ENCODE data around the gene GALNT10. TPM values are rescaled to one million over a fixed set of nuclear protein-coding genes. Genes with fewer than 3 reads are reported as not detected.
A peak's percentile ranks its signal among the peaks of the same experiment; 100 is the strongest.

The GALNT10 gene
- total RNA-seq, 4 donors from 2014 or later, result 11.6 to 16.3 (median 14.8) TPM

- TF ChIP-seq CTCF (IDR thresholded peaks at IDR 0.05) (peak in 1 of 2 donors; percentile 26), POLR2A (IDR thresholded peaks at IDR 0.05) (no peak), POLR2AphosphoS5 (IDR thresholded peaks at IDR 0.05) (peak in 1 of 3 donors; percentile 25)
- Histone ChIP-seq H3K27me3 (no peaks in the 10 kb centered on the region), H3K9me3 (no peaks in the 10 kb centered on the region), H3K4me3 (peak overlapping the region; percentile 88), H3K4me1 (peaks cover 50% of the 10 kb centered on the region), H3K27ac (peak overlapping the region; percentile 55), H3K36me3 (no peaks in the 10 kb centered on the region)
- DNase-seq (ENCODE audit: low spot score in 2 of 2), result peak; percentile 92 to 94
- 0% methylated on average over 21 of the region's 67 CpGs for whole genome bisulfite sequencing
These were observed 526 bp upstream of the GALNT10 start for GRCh38 chr5:154189819-154190594.

GRCh38 chr5:154191467-154192261, 1.1 kb downstream of the GALNT10 start:
- no peak for DNase-seq (ENCODE audit: low spot score in 2 of 2)
- H3K27ac ChIP-seq, result no peak overlapping the region
- TF ChIP-seq EP300 (IDR thresholded peaks at IDR 0.05), result no peak
- TF ChIP-seq POLR2A (IDR thresholded peaks at IDR 0.05), result no peak
- no peak for TF ChIP-seq CTCF (IDR thresholded peaks at IDR 0.05)
- TF ChIP-seq POLR2AphosphoS5 (IDR thresholded peaks at IDR 0.05), result no peak

GRCh38 chr5:154193283-154193682, 2.8 kb downstream of the GALNT10 start:
- Histone ChIP-seq H3K36me3 (no peaks in the 10 kb centered on the region), H3K9me3 (no peaks in the 10 kb centered on the region), H3K4me1 (peaks cover 58% of the 10 kb centered on the region), H3K27ac (no peak overlapping the region), H3K4me3 (no peak overlapping the region), H3K27me3 (no peaks in the 10 kb centered on the region)
- no peak for DNase-seq (ENCODE audit: low spot score in 2 of 2)
- WGBS, result 76% methylated on average over 3 of the region's 3 CpGs
- TF ChIP-seq POLR2AphosphoS5 (IDR thresholded peaks at IDR 0.05) (no peak), EP300 (IDR thresholded peaks at IDR 0.05) (no peak)

More at GRCh38 chr5:154191467-154192261, 1.1 kb downstream of the GALNT10 start:
- peak overlapping the region; percentile 88 for H3K4me3 ChIP-seq
- H3K4me1 ChIP-seq, result peaks cover 50% of the 10 kb centered on the region
- H3K27me3 ChIP-seq, result no peaks in the 10 kb centered on the region
- no peaks in the 10 kb centered on the region for H3K9me3 ChIP-seq
- WGBS, result 7% methylated on average over 10 of the region's 10 CpGs
- no peaks in the 10 kb centered on the region for H3K36me3 ChIP-seq

- TF ChIP-seq EP300 (IDR thresholded peaks at IDR 0.05) (no peak), POLR2A (IDR thresholded peaks at IDR 0.05) (no peak), CTCF (IDR thresholded peaks at IDR 0.05) (no peak), POLR2AphosphoS5 (IDR thresholded peaks at IDR 0.05) (no peak)
- Histone ChIP-seq H3K27me3 (no peaks in the 10 kb centered on the region), H3K27ac (no peak overlapping the region), H3K36me3 (no peaks in the 10 kb centered on the region), H3K9me3 (no peaks in the 10 kb centered on the region), H3K4me3 (no peak overlapping the region), H3K4me1 (peaks cover 60% of the 10 kb centered on the region)
- DNase-seq (ENCODE audit: low spot score in 2 of 2), result no peak
- WGBS, result 70% methylated on average over 1 of the region's 1 CpG
These were observed 3.2 kb downstream of the GALNT10 start for GRCh38 chr5:154193701-154194121.

GRCh38 chr5:154194345-154195329, 4.1 kb downstream of the GALNT10 start:
- H3K4me1 ChIP-seq, result peaks cover 59% of the 10 kb centered on the region
- 73% methylated on average over 8 of the region's 8 CpGs for WGBS
- TF ChIP-seq POLR2AphosphoS5 (IDR thresholded peaks at IDR 0.05), result no peak
- no peak for TF ChIP-seq CTCF (IDR thresholded peaks at IDR 0.05)
- no peak for TF ChIP-seq POLR2A (IDR thresholded peaks at IDR 0.05)
- TF ChIP-seq EP300 (IDR thresholded peaks at IDR 0.05), result no peak
- no peak overlapping the region for H3K27ac ChIP-seq
- H3K9me3 ChIP-seq, result no peaks in the 10 kb centered on the region
- no peaks in the 10 kb centered on the region for H3K27me3 ChIP-seq
- no peak overlapping the region for H3K4me3 ChIP-seq
- no peaks in the 10 kb centered on the region for H3K36me3 ChIP-seq
- DNase-seq (ENCODE audit: low spot score in 2 of 2), result no peak

Data from suprapubic skin (tissue), 4 donors.